OCI-LY3 (cell line): ENCODE data around the gene TMEM150B.

ENCODE experiments used
- H2AFZ ChIP-seq: fragments of 200-600, 300-600 bp; shearing (Covaris generic); 2 replicates; pipeline ENCODE4 v1.6.0; 2014; ENCODE audit warnings: antibody characterized with exemption, low read depth, low read length
- H3K27ac ChIP-seq: fragments of 200-600, 300-600 bp; sonication (generic); 2 replicates; pipeline ENCODE4 v1.5.1; 2014; ENCODE audit warnings: mild to moderate bottlenecking, low read length, moderate library complexity, mixed read lengths
- H3K27me3 ChIP-seq: fragments of 200-600, 300-600 bp; sonication (generic); 2 replicates; pipeline ENCODE4 v1.6.1; 2014; ENCODE audit warnings: low read depth, low read length, mixed read lengths
- H3K36me3 ChIP-seq: fragments of 200-600, 300-600 bp; sonication (generic); replicated peaks from 2 replicates; pipeline ENCODE3; 2014; ENCODE audit warnings: low read depth, low read length, mixed read lengths
- H3K4me1 ChIP-seq: fragments of 300-600, 200-600 bp; sonication (generic); 2 replicates; pipeline ENCODE4 v1.6.1; 2014; ENCODE audit warnings: low read length, mixed read lengths
- H3K4me2 ChIP-seq: fragments of 200-600, 300-600 bp; sonication (generic); 2 replicates; pipeline ENCODE4 v1.6.1; 2014; ENCODE audit warnings: low read length, mixed read lengths
- H3K4me3 ChIP-seq: fragments of 300-600, 200-600 bp; sonication (generic); 2 replicates; pipeline ENCODE4 v1.5.1; 2014; ENCODE audit warnings: antibody characterized with exemption, mild to moderate bottlenecking, low read length, moderate library complexity
- H3K79me2 ChIP-seq: fragments of 300-600, 200-600 bp; shearing (Covaris generic); 2 replicates; pipeline ENCODE4 v1.6.1; 2014; ENCODE audit warnings: mild to moderate bottlenecking, low read length, mixed read lengths
- H3K9ac ChIP-seq: fragments of 300-600, 200-600 bp; shearing (Covaris generic); 2 replicates; pipeline ENCODE4 v1.6.0; 2014; ENCODE audit warnings: mild to moderate bottlenecking, low read length, moderate library complexity
- H3K9me3 ChIP-seq: fragments of 200-600, 300-600 bp; shearing (Covaris generic); 2 replicates; pipeline ENCODE4 v1.6.1; 2014; ENCODE audit warnings: low read length, mixed read lengths; ENCODE audit not compliant: insufficient read depth
- H4K20me1 ChIP-seq: fragments of 200-600, 300-600 bp; sonication (generic); 2 replicates; pipeline ENCODE4 v1.6.1; 2016; ENCODE audit warnings: low read length, mixed read lengths; ENCODE audit not compliant: insufficient read depth
- EZH2phosphoT487 ChIP-seq: fragments of 200-600 bp; shearing (Covaris generic); IDR thresholded peaks from 2 replicates; pipeline ENCODE4 v1.6.1; 2018; ENCODE audit warnings: antibody characterized with exemption, mixed run types, low read depth
- TF ChIP-seq, protein P1 (sequence below): fragments of 200-600, 300-600 bp; sonication (generic); IDR thresholded peaks from 2 replicates; pipeline ENCODE4 v1.5.1; 2014; ENCODE audit warnings: antibody characterized with exemption, low read length, low read depth

Gene TMEM150B

DNA sequence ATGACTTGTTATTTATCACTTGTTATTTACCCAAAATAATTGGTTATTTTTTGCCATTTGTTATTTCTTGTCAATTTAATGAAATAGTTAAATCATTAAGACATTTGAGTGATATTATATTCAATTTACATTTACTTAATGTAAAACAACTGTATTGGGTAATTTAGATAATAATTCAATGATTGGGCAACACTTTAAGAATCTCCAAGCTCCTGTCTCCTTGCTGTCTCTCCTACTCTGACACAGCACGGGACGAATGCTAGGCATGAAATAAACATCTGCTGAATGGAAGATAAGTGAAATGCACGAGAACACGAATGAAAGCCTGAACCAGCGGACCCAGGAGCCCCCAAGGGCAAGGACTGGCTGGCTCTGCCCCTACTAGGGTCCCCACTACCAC lies 60.6 kb downstream of the TMEM150B start:
- no peak overlapping the region for H3K4me2 ChIP-seq
- no peak overlapping the region for H3K4me3 ChIP-seq
- H3K4me1 ChIP-seq = peaks cover 9% of the 10 kb centered on the region; the same call in 1 of the 2 replicates
- H4K20me1 ChIP-seq = no peaks in the 10 kb centered on the region; the same call in 1 of the 2 replicates
- TF ChIP-seq EZH2phosphoT487 = no peak
- TF ChIP-seq, protein P1, sequence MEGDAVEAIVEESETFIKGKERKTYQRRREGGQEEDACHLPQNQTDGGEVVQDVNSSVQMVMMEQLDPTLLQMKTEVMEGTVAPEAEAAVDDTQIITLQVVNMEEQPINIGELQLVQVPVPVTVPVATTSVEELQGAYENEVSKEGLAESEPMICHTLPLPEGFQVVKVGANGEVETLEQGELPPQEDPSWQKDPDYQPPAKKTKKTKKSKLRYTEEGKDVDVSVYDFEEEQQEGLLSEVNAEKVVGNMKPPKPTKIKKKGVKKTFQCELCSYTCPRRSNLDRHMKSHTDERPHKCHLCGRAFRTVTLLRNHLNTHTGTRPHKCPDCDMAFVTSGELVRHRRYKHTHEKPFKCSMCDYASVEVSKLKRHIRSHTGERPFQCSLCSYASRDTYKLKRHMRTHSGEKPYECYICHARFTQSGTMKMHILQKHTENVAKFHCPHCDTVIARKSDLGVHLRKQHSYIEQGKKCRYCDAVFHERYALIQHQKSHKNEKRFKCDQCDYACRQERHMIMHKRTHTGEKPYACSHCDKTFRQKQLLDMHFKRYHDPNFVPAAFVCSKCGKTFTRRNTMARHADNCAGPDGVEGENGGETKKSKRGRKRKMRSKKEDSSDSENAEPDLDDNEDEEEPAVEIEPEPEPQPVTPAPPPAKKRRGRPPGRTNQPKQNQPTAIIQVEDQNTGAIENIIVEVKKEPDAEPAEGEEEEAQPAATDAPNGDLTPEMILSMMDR = no peak
- no peaks in the 10 kb centered on the region for H3K9me3 ChIP-seq
- no peaks in the 10 kb centered on the region for H3K27me3 ChIP-seq
- no peak overlapping the region for H3K27ac ChIP-seq
- H3K79me2 ChIP-seq = peaks cover 15% of the 10 kb centered on the region
- H3K36me3 ChIP-seq = peaks cover 9% of the 10 kb centered on the region
- H2AFZ ChIP-seq = no peak overlapping the region
- H3K9ac ChIP-seq = no peak overlapping the region
